CD14-positive monocyte (primary cell): ENCODE results near the gene C3orf49. TPM values are rescaled to one million over a fixed set of nuclear protein-coding genes. Genes with fewer than 3 reads are reported as not detected.

Experiments
- DNase-seq, 3 donors: peaks; one replicate each; pipeline ENCODE4 v3.0.0-alpha.2; 2011 to 2022
- H2AFZ ChIP-seq: 2 replicates; pipeline ENCODE4 v1.6.0; 2012; ENCODE audit warnings: mild to moderate bottlenecking, low read depth, low read length, inconsistent platforms; ENCODE audit not compliant: insufficient read depth, poor library complexity, severe bottlenecking
- H3K27ac ChIP-seq, 2 donors: 1 replicate in 1 of 2; 2 replicates in 1 of 2; pipeline ENCODE4 v1.5.1; 2012 to 2013; ENCODE audit warnings: low read length in 2 of 2, control low read depth in 1 of 2, inconsistent platforms in 1 of 2, low read depth in 1 of 2, mild to moderate bottlenecking in 1 of 2
- H3K27me3 ChIP-seq, 2 donors: one replicate each; pipeline versions ENCODE4 v1.6.0 to v1.6.1; 2011 to 2013; ENCODE audit warnings: low read length in 2 of 2; ENCODE audit not compliant: control insufficient read depth in 2 of 2, insufficient read depth in 2 of 2
- H3K36me3 ChIP-seq, 2 donors: replicated peaks in 1 of 2; 1 replicate in 1 of 2; 2 replicates in 1 of 2; pipeline versions ENCODE4 v1.5.1 to v1.6.1; 2012 to 2013; ENCODE audit warnings: low read length in 2 of 2, control low read depth in 1 of 2, inconsistent platforms in 1 of 2, mild to moderate bottlenecking in 1 of 2; ENCODE audit not compliant: insufficient read depth in 2 of 2, control insufficient read depth in 1 of 2
- H3K4me1 ChIP-seq, 2 donors: 1 replicate in 1 of 2; 2 replicates in 1 of 2; pipeline versions ENCODE4 v1.5.1 to v1.6.1; 2012 to 2013; ENCODE audit warnings: low read length in 2 of 2, control low read depth in 1 of 2, inconsistent platforms in 1 of 2, mild to moderate bottlenecking in 1 of 2, moderate library complexity in 1 of 2; ENCODE audit not compliant: insufficient read depth in 2 of 2, control insufficient read depth in 1 of 2
- H3K4me2 ChIP-seq: replicated peaks from 2 replicates; pipeline ENCODE3; 2012; ENCODE audit warnings: low read length, moderate library complexity, mild to moderate bottlenecking; ENCODE audit not compliant: poor library complexity, severe bottlenecking; ENCODE audit errors: extremely low read depth
- H3K4me3 ChIP-seq, 3 experiments: fragments of 200-600 bp in 1 of 3; sonication (generic) in 1 of 3; replicated peaks in 1 of 3; 1 replicate in 2 of 3; 2 replicates in 1 of 3; pipeline ENCODE4 v1.5.1; 2011 to 2013; ENCODE audit warnings: low read length in 3 of 3, mild to moderate bottlenecking in 3 of 3, control low read depth in 2 of 3, low read depth in 2 of 3, inconsistent platforms in 1 of 3, moderate library complexity in 1 of 3
- H3K79me2 ChIP-seq: 2 replicates; pipeline ENCODE4 v1.6.0; 2012; ENCODE audit warnings: mild to moderate bottlenecking, control low read depth, inconsistent platforms, low read length, moderate library complexity; ENCODE audit not compliant: insufficient read depth
- H3K9ac ChIP-seq: 2 replicates; pipeline ENCODE4 v1.6.0; 2017; ENCODE audit warnings: low read length, mild to moderate bottlenecking; ENCODE audit not compliant: insufficient read depth, poor library complexity, severe bottlenecking
- H3K9me3 ChIP-seq, 2 donors: replicated peaks in 1 of 2; 1 replicate in 1 of 2; 2 replicates in 1 of 2; pipeline versions ENCODE4 v1.5.1 to v1.6.1; 2012 to 2013; ENCODE audit warnings: low read length in 2 of 2, control low read depth in 1 of 2; ENCODE audit not compliant: control insufficient read depth in 1 of 2, insufficient read depth in 1 of 2
- H4K20me1 ChIP-seq: 2 replicates; pipeline ENCODE4 v1.6.0; 2012; ENCODE audit warnings: mild to moderate bottlenecking, low read length, control low read depth, moderate library complexity; ENCODE audit not compliant: insufficient read depth
- H3K27ac Mint-ChIP-seq, 7 donors: one replicate each; pipeline ENCODE4 v1.8.0; 2020; ENCODE audit warnings: mild to moderate bottlenecking in 7 of 7, mixed read lengths in 7 of 7, moderate library complexity in 6 of 7, inconsistent platforms in 2 of 7
- H3K27me3 Mint-ChIP-seq, 3 donors: one replicate each; pipeline ENCODE4 v1.8.0; 2021 to 2022; ENCODE audit warnings: low read depth in 3 of 3, mild to moderate bottlenecking in 3 of 3, mixed read lengths in 3 of 3, moderate library complexity in 3 of 3, inconsistent platforms in 1 of 3
- H3K36me3 Mint-ChIP-seq, 2 donors: one replicate each; pipeline ENCODE4 v1.8.0; 2020; ENCODE audit warnings: mixed read lengths in 2 of 2, inconsistent platforms in 1 of 2, mild to moderate bottlenecking in 1 of 2
- H3K4me1 Mint-ChIP-seq: one replicate; pipeline ENCODE4 v1.8.0; 2020; ENCODE audit warnings: mild to moderate bottlenecking, mixed read lengths
- H3K4me3 Mint-ChIP-seq, 2 donors: one replicate each; pipeline ENCODE4 v1.8.0; 2020; ENCODE audit warnings: mild to moderate bottlenecking in 2 of 2, mixed read lengths in 2 of 2, moderate library complexity in 1 of 2
- H3K9me3 Mint-ChIP-seq, 7 donors: one replicate each; pipeline ENCODE4 v1.8.0; 2020 to 2022; ENCODE audit warnings: mixed read lengths in 7 of 7, mild to moderate bottlenecking in 6 of 7, moderate library complexity in 6 of 7, inconsistent platforms in 2 of 7
- WGBS: methylation state at CpG from one replicate; pipeline ENCODE4 v1.1.5; 2013; ENCODE audit warnings: missing lambda C conversion rate; ENCODE audit not compliant: insufficient coverage; 5-methylcytosine and 5-hydroxymethylcytosine counted together
- intact Hi-C, 2 donors: fragments of 100-400 bp; cut with micrococcal nuclease; formaldehyde crosslinking; loops; one replicate each; pipeline versions ENCODE4 v1.15.0 to v1.15.1; 2023
- polyA plus RNA-seq, 3 donors: library from polyadenylated mRNA; depleted of rRNA in 1 of 3; unstranded in 2 of 3; stranded (reverse) in 1 of 3; fragments of 300-500 nt in 2 of 3; fragments of >200 nt in 1 of 3; fragmentation: Illumina TruSeq in 2 of 3; gene quantifications; 1 replicate in 2 of 3; 2 replicates in 1 of 3; pipeline ENCODE4 v1.2.3, GENCODE V29; 2012 to 2021
- TF ChIP-seq, protein P1 (sequence below): fragments of 200-600 bp; IDR thresholded peaks from one replicate; pipeline ENCODE4 v1.8.0; 2022; ENCODE audit warnings: antibody characterized with exemption, mild to moderate bottlenecking

The C3orf49 gene
- polyA plus RNA-seq, 3 donors = not detected

DNA sequence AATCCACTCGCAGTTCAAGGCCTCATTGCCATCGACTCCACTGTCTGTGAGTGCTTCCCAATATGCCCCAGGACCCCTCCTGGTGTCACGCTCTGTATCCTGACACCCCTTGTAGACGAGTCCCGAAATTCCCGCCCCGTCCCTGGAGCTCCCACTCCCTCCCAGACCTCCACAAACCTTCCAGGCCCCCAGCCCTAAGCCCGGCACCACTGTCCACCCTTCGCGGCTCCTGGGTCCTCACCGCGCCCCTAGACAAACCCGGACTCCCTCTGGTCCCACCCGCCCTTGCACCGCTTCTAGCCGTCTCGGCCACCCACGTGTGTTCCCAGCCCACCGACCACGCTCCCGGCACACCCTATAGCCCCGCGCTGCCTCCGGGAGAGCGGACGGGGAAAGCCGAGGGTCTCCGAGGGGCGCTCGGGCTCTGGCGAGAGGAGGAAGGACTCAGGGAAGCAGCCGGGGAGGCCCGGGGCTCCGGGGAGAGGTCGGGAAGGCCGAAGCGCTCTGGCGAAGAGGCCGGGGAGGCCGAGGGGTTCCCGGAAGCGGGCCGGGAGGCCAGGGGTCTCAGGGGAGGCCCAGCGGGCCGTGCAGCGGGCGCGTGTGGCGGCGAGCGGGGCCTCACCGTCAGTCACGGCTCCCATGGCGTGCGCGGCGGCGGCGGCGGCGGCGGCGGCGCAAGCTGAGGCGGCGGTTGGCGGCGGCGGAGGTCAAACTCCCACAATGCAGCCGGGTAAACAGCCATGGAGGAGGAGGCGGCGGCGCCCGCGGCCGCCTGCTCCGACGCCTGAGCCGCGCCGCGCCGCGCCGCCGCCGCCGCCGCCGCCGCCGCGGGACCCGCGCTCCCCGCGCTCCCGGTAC, 44.3 kb downstream of the C3orf49 start, which contains the start of the genes ATXN7 and THOC7:
TSS of gene ATXN7 (plus strand) at position 718 of the 858 bp plus-strand sequence. CDS start 48,732 bp downstream, outside the sequence.
TSS of gene THOC7 (minus strand) at position 656 of the 858 bp plus-strand sequence. CDS start at position 641, 15 bp downstream.
- peak within 1 kb of the TSS; percentile 96 to 97 for H3K4me3 Mint-ChIP-seq
- intact Hi-C loops = loop anchor here (2.0 to 10.0 kb wide), 3 partner anchors 49 to 159 kb away; partner anchors contain the start of genes PSMD6 (in 1 of the 2) and SCAANT1 (in 1 of the 2)
- peaks cover 0 to 3% (median 3%) of the 10 kb centered on the region in 3 donors for H3K27me3 Mint-ChIP-seq
- TF ChIP-seq, protein P1, sequence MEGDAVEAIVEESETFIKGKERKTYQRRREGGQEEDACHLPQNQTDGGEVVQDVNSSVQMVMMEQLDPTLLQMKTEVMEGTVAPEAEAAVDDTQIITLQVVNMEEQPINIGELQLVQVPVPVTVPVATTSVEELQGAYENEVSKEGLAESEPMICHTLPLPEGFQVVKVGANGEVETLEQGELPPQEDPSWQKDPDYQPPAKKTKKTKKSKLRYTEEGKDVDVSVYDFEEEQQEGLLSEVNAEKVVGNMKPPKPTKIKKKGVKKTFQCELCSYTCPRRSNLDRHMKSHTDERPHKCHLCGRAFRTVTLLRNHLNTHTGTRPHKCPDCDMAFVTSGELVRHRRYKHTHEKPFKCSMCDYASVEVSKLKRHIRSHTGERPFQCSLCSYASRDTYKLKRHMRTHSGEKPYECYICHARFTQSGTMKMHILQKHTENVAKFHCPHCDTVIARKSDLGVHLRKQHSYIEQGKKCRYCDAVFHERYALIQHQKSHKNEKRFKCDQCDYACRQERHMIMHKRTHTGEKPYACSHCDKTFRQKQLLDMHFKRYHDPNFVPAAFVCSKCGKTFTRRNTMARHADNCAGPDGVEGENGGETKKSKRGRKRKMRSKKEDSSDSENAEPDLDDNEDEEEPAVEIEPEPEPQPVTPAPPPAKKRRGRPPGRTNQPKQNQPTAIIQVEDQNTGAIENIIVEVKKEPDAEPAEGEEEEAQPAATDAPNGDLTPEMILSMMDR = no peak
- H3K9me3 ChIP-seq = no peaks in the 10 kb centered on the region
- DNase-seq = peak; percentile 36 to 60 (median 58)
- peak within 1 kb of the TSS; percentile 90 to 93 (median 92) for H3K4me3 ChIP-seq
- peak within 1 kb of the TSS; percentile 89 to 97 (median 97) for H3K27ac Mint-ChIP-seq
- H2AFZ ChIP-seq = peak within 1 kb of the TSS; percentile 99
- peaks cover 14% of the 10 kb centered on the region for H4K20me1 ChIP-seq
- peaks cover 12 to 24% of the 10 kb centered on the region in 2 donors for H3K36me3 Mint-ChIP-seq
- peak within 1 kb of the TSS; percentile 87 for H3K4me2 ChIP-seq
- peaks cover 22 to 26% of the 10 kb centered on the region in 2 donors for H3K4me1 ChIP-seq
- H3K79me2 ChIP-seq = peaks cover 96% of the 10 kb centered on the region
- peaks cover 36% of the 10 kb centered on the region for H3K4me1 Mint-ChIP-seq
- H3K9ac ChIP-seq = peak within 1 kb of the TSS; percentile 97
- no peaks in the 10 kb centered on the region for H3K9me3 Mint-ChIP-seq
- peak within 1 kb of the TSS; percentile 85 to 95 for H3K27ac ChIP-seq
- WGBS = 0% methylated on average over 98 of the region's 98 CpGs
- no peaks in the 10 kb centered on the region for H3K27me3 ChIP-seq
- peaks cover 0 to 13% of the 10 kb centered on the region in 2 donors for H3K36me3 ChIP-seq
